ENCODE measurements around the gene SLC6A17.

DNA sequence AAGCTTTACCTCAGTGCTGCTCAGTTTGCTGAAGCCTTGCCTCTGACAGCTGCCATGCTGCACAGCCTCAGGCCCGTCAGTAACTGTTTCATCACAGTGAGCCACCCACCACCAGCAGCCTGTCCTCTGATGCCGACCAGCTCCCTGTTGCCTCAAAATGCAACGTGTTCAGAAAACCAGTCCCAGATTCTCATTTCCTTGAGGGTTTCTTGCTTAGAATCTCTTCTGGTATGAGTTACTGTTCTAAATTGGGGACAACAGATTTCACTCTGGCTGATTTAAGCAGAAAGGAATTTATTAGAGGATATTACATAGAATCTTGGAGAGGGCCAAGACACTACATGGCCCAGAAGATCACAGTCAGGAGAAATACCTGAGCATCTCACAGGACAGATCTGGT is 27.1 kb upstream of the SLC6A17 start:
- TF ChIP-seq, protein P1, sequence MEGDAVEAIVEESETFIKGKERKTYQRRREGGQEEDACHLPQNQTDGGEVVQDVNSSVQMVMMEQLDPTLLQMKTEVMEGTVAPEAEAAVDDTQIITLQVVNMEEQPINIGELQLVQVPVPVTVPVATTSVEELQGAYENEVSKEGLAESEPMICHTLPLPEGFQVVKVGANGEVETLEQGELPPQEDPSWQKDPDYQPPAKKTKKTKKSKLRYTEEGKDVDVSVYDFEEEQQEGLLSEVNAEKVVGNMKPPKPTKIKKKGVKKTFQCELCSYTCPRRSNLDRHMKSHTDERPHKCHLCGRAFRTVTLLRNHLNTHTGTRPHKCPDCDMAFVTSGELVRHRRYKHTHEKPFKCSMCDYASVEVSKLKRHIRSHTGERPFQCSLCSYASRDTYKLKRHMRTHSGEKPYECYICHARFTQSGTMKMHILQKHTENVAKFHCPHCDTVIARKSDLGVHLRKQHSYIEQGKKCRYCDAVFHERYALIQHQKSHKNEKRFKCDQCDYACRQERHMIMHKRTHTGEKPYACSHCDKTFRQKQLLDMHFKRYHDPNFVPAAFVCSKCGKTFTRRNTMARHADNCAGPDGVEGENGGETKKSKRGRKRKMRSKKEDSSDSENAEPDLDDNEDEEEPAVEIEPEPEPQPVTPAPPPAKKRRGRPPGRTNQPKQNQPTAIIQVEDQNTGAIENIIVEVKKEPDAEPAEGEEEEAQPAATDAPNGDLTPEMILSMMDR (conservative IDR thresholded peaks at IDR 0.05; ENCODE audit: low read length): no peak
- no peak for TF ChIP-seq EZH2phosphoT487 (IDR thresholded peaks at IDR 0.05; ENCODE audit: borderline replicate concordance)
